OCI-LY3 (cell line): ENCODE data around the gene CLDN16.

Source experiments
- CTCF ChIP-seq: fragments of 200-600, 300-600 bp; sonication (generic); IDR thresholded peaks from 2 replicates; pipeline ENCODE4 v1.5.1; 2014; ENCODE audit warnings: antibody characterized with exemption, low read length, low read depth
- EZH2phosphoT487 ChIP-seq: fragments of 200-600 bp; shearing (Covaris generic); IDR thresholded peaks from 2 replicates; pipeline ENCODE4 v1.6.1; 2018; ENCODE audit warnings: antibody characterized with exemption, mixed run types, low read depth

- TF ChIP-seq CTCF (no peak), EZH2phosphoT487 (no peak)
Measured at GRCh38 chr3:190380184-190380583, 7.8 kb upstream of the CLDN16 start.
